Lower lobe of right lung (tissue), 2 donors: ENCODE measurements around the gene ACAD8. TPM values are rescaled to one million over a fixed set of nuclear protein-coding genes. Genes with fewer than 3 reads are reported as not detected.
"Not testable (repeated sequence)": the region's sequence is repeated elsewhere in the genome, so short reads cannot be mapped to it uniquely, and the experiment has no call there.

Experiments
- ATAC-seq, 2 donors: fragments of 200-7000 bp; cut with Tn5 transposase; one replicate each; pipeline ENCODE4 v1.9.1; 2020 to 2022; ENCODE audit warnings: mild to moderate bottlenecking in 2 of 2, moderate library complexity in 2 of 2
- DNase-seq: peaks from one replicate; pipeline ENCODE4 v3.0.0-alpha.2; 2020
- H3K27ac ChIP-seq: fragments of 200-600 bp; one replicate; pipeline ENCODE4 v1.8.0; 2022
- H3K27me3 ChIP-seq: fragments of 200-600 bp; one replicate; pipeline ENCODE4 v1.8.0; 2022; ENCODE audit warnings: low read depth
- H3K36me3 ChIP-seq: fragments of 200-600 bp; one replicate; pipeline ENCODE4 v1.8.0; 2022; ENCODE audit warnings: mild to moderate bottlenecking
- H3K4me1 ChIP-seq: fragments of 200-600 bp; one replicate; pipeline ENCODE4 v1.8.0; 2022
- H3K4me3 ChIP-seq: fragments of 200-600 bp; one replicate; pipeline ENCODE4 v1.8.0; 2022; ENCODE audit warnings: mild to moderate bottlenecking
- H3K9me3 ChIP-seq: fragments of 200-600 bp; one replicate; pipeline ENCODE4 v1.8.0; 2022
- intact Hi-C: fragments of 100-400 bp; cut with DNase I; formaldehyde crosslinking; loops from one replicate; pipeline ENCODE4 v1.11.0; 2022
- total RNA-seq: library from RNA; stranded (reverse); fragmentation: NEBNext Ultra II Directional; extraction: Animal tissue kit (Norgen Biotek cat#: 25700); gene quantifications from one replicate; pipeline ENCODE4 v1.2.1, GENCODE V29; 2021
- TF ChIP-seq, protein P1 (sequence below): fragments of 200-600 bp; IDR thresholded peaks from one replicate; pipeline ENCODE4 v1.8.0; 2022; ENCODE audit warnings: antibody characterized with exemption, mild to moderate bottlenecking
- donor health status: DM: no; HTN: yes; CAD: no; lungs with severe emphysema.

The ACAD8 gene
- total RNA-seq, 1 donor from 2014 or later = 33.9 TPM

DNA sequence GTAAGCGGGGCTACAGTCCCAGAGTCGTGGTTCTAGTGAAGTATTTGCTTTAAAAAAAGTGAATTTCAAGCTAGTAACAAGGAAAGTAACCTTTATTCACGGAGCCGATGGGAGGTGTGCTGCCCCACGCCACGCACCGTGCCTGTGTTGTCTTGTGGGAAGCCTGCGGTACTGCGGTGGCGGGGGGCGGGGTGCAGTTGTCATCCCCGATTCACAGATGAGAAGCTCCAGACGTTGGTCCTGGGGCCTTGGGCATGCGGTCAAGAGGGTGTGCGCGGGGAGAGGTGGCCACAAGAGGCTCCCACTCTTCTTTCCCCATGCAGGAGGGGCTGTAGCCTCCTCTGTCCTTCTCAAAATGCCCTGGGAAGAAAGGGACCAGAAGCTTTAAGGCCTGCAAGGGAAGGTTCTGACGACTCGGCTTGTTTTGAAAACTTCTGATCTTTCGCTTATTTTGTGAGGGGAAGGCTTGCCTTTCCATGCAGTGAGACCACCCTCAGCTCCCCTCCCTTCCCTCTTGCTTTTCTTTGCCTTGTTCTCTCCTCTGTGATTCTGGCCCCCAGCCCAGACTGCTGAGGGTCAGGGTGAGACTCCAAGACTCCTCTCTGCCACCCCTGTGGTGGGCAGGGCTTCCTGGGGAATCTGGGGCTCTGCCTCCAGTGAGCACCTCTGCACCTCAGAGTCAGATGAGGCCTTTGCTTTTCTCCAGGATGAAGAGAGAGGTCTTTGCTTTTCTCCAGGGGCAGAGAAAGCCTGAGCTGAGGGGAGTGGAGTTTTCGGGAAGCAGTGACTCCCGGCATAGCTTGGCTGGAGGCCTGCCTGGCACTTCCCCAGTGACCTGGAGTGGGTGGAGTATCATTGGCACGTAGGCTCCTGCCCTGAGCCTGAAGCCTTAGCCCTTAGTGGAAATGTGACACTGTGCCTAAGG lies 29.0 kb downstream of the ACAD8 start:
- intact Hi-C loops = no loop called here
- Histone ChIP-seq H3K27me3 (peaks cover 33% of the 10 kb centered on the region), H3K36me3 (no peaks in the 10 kb centered on the region), H3K27ac (no peak overlapping the region), H3K9me3 (no peaks in the 10 kb centered on the region), H3K4me3 (no peak overlapping the region), H3K4me1 (no peaks in the 10 kb centered on the region)
- ATAC-seq (peak; percentile 71 to 88), DNase-seq (no peak)
- TF ChIP-seq, protein P1, sequence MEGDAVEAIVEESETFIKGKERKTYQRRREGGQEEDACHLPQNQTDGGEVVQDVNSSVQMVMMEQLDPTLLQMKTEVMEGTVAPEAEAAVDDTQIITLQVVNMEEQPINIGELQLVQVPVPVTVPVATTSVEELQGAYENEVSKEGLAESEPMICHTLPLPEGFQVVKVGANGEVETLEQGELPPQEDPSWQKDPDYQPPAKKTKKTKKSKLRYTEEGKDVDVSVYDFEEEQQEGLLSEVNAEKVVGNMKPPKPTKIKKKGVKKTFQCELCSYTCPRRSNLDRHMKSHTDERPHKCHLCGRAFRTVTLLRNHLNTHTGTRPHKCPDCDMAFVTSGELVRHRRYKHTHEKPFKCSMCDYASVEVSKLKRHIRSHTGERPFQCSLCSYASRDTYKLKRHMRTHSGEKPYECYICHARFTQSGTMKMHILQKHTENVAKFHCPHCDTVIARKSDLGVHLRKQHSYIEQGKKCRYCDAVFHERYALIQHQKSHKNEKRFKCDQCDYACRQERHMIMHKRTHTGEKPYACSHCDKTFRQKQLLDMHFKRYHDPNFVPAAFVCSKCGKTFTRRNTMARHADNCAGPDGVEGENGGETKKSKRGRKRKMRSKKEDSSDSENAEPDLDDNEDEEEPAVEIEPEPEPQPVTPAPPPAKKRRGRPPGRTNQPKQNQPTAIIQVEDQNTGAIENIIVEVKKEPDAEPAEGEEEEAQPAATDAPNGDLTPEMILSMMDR = no peak

DNA sequence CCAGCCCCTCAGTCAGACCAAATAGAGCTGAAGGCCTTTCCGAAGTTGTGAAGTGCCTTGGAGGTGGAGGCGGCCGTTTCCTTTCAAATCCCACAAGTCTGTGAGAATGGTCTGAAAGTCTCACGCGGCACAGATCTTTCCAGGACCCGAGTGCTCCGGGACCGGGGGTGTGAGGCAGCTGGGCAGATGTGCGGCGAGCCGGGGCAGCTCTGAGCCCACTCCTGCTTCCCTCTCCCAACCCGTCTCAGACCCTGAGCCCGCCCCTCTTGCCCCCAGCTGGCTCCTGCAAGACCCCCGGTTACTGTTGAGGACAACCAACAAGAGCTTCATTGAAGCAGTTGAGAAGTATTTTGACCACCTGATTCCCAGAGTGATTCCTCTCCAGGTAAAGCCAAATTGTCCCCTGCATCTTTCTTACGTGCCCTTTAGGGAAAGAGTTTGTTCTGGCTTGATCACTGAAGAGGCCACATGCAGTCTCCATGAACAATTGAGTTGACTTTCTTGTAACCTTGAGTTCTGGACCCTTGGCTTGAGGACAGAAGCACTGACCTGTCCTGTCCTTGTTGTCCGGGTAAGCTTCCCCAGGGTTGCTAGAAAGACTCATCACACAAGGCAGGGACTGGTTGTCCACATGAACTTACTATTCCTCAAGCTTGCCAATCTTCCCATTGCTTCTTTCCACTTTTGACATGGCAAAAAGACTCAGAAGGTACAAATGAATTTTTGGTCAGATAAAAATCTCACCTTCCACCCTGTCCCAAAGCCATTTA lies 30.3 kb downstream of the ACAD8 start:
- Histone ChIP-seq H3K27ac (no peak overlapping the region), H3K4me1 (no peaks in the 10 kb centered on the region), H3K36me3 (no peaks in the 10 kb centered on the region), H3K9me3 (no peaks in the 10 kb centered on the region), H3K4me3 (no peak overlapping the region), H3K27me3 (peaks cover 20% of the 10 kb centered on the region)
- ATAC-seq = no peak
- no peak for DNase-seq
- TF ChIP-seq, protein P1 = no peak
- intact Hi-C loops = no loop called here

DNA sequence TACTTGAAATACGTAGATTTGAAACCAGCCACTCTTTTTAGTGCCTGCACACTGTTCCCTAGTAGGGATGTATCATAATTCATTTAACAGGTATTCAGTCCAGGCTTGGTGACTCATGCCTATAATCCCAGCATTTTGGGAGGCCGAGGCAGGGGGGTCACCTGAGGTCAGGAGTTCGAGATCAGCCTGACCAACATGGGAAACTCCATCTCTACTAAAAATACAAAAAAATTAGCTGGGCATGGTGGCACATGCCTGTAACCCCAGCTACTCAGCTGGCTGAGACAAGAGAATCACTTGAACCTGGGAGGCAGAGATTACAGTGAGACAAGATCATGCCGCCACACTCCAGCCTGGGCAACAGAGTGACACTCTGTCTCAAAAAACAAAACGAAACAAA lies 31.0 kb downstream of the ACAD8 start:
- H3K27ac ChIP-seq, ATAC-seq, intact Hi-C loops, H3K9me3 ChIP-seq, H3K4me3 ChIP-seq, H3K36me3 ChIP-seq, DNase-seq, H3K4me1 ChIP-seq: not testable (repeated sequence)
- H3K27me3 ChIP-seq = peaks cover 13% of the 10 kb centered on the region

DNA sequence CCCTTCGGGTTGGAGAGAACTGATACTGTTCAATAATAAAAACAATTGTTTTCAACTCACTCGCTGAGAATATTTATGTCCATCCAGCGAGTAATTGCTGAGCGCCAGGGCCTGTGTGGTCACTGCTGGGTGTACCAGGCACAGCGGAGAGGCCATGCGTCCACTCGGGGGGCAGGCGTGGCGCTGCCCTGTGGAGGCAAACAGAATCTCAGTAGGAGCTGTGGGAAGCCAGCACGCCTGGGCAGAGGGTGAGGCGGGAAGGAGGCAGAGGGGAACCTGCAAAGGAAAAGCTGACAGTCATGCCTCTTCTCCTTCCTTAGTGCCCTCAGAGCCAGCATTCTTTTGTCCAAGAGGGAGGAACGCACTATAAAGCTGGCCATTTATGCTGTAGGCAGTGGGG lies 34.2 kb downstream of the ACAD8 start:
- intact Hi-C loops = no loop called here
- ATAC-seq (no peak), DNase-seq (no peak)
- no peaks in the 10 kb centered on the region for H3K36me3 ChIP-seq
- H3K4me1 ChIP-seq = no peaks in the 10 kb centered on the region
- no peak overlapping the region for H3K27ac ChIP-seq
- no peak overlapping the region for H3K4me3 ChIP-seq
- TF ChIP-seq, protein P1 = no peak
- no peaks in the 10 kb centered on the region for H3K27me3 ChIP-seq
- H3K9me3 ChIP-seq = no peaks in the 10 kb centered on the region

GRCh38 chr11:134288486-134288885 lies 35.1 kb downstream of the ACAD8 start:
- no peak for ATAC-seq
- DNase-seq = no peak
- intact Hi-C loops = no loop called here
- no peaks in the 10 kb centered on the region for H3K27me3 ChIP-seq
- H3K9me3 ChIP-seq = no peaks in the 10 kb centered on the region
- H3K4me3 ChIP-seq = no peak overlapping the region
- H3K36me3 ChIP-seq = no peaks in the 10 kb centered on the region
- TF ChIP-seq, protein P1 = no peak
- no peak overlapping the region for H3K27ac ChIP-seq
- H3K4me1 ChIP-seq = no peaks in the 10 kb centered on the region

DNA sequence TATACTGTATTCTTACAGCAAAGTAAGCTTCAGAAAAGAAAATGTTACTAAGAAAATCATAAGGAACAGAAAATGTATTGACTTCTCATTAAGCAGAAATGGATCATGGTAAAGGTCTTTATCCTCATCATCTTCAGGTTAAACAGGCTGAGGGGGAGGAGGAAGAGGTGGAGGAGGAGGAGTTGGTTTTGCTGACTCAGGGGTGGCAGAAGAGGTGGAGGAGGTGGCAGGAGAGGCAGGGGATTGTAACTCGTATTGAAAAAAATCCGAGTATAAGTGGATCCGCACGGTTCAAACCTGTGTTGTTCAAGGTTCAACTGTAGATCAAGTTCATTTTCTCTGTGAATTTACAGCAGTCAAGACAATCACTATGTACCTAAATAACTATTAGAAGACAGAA lies 35.8 kb downstream of the ACAD8 start:
- TF ChIP-seq, protein P1 = no peak
- H3K27ac ChIP-seq = no peak overlapping the region
- ATAC-seq (no peak), DNase-seq (no peak)
- intact Hi-C loops = no loop called here
- H3K4me1 ChIP-seq = no peaks in the 10 kb centered on the region
- no peaks in the 10 kb centered on the region for H3K27me3 ChIP-seq
- H3K36me3 ChIP-seq = no peaks in the 10 kb centered on the region
- no peak overlapping the region for H3K4me3 ChIP-seq
- H3K9me3 ChIP-seq = no peaks in the 10 kb centered on the region
